HEK293 (cell line): ENCODE measurements around the gene ANAPC16.

Source experiments
- CTCF ChIA-PET: fragments of 350-600 bp; formaldehyde crosslinking; extraction: SDS; loops from one replicate; lab custom pipeline; 2021; ENCODE audit warnings: antibody characterized with exemption; lab: Yijun Ruan, JAX
- POLR2A ChIA-PET: fragments of 300-600 bp; formaldehyde crosslinking; extraction: SDS; loops from one replicate; lab custom pipeline; 2020; ENCODE audit warnings: antibody characterized with exemption, inconsistent platforms; lab: Yijun Ruan, JAX
- H3K27ac ChIP-seq: fragments of 200-500 bp; sonication (Bioruptor generic); 2 replicates; pipeline ENCODE4 v1.5.1; 2014; ENCODE audit warnings: low read depth, low read length, control low read depth, inconsistent platforms; ENCODE audit errors: extremely low read depth
- H3K36me3 ChIP-seq, 2 experiments: fragments of 200-500 bp in 1 of 2; sonication (Bioruptor generic) in 1 of 2; 1 replicate in 1 of 2; 2 replicates in 1 of 2; pipeline ENCODE4 v1.5.1; 2014 to 2017; ENCODE audit warnings: inconsistent platforms in 2 of 2, low read length in 2 of 2; ENCODE audit not compliant: control insufficient read depth in 2 of 2, insufficient read depth in 1 of 2
- H3K4me1 ChIP-seq: fragments of 200-500 bp; sonication (Bioruptor generic); 2 replicates; pipeline ENCODE4 v1.5.1; 2014; ENCODE audit warnings: mild to moderate bottlenecking, low read length, inconsistent platforms; ENCODE audit not compliant: control insufficient read depth, insufficient read depth
- H3K4me3 ChIP-seq: 2 replicates; pipeline ENCODE4 v1.5.1; 2011; ENCODE audit warnings: low read depth, mild to moderate bottlenecking, control low read depth, low read length, moderate library complexity
- H3K9me3 ChIP-seq: fragments of 200-500 bp; sonication (Bioruptor generic); 2 replicates; pipeline ENCODE4 v1.5.1; 2014; ENCODE audit warnings: low read depth, low read length, inconsistent platforms; ENCODE audit not compliant: control insufficient read depth, insufficient read depth
- BCL11A ChIP-seq: fragments of 450-650 bp; formaldehyde crosslinking; IDR thresholded peaks from 2 replicates; pipeline ENCODE4 v1.5.1; 2016; ENCODE audit warnings: low read depth, missing biosample characterization, missing genetic modification characterization
- GFI1B ChIP-seq: fragments of 450-650 bp; formaldehyde crosslinking; IDR thresholded peaks from 2 replicates; pipeline ENCODE4 v1.5.1; 2016; ENCODE audit warnings: missing biosample characterization, missing genetic modification characterization
- GLIS2 ChIP-seq: fragments of 450-650 bp; formaldehyde crosslinking; IDR thresholded peaks from 2 replicates; pipeline ENCODE4 v1.5.1; 2016; ENCODE audit warnings: missing biosample characterization, missing genetic modification characterization
- HOXA7 ChIP-seq: sonication (generic); formaldehyde crosslinking; IDR thresholded peaks from 2 replicates; pipeline ENCODE4 v1.8.1; 2022; ENCODE audit warnings: missing genetic modification reagents, borderline replicate concordance
- HOXD13 ChIP-seq: sonication (generic); formaldehyde crosslinking; IDR thresholded peaks from 2 replicates; pipeline ENCODE4 v1.8.0; 2022; ENCODE audit warnings: missing genetic modification reagents, borderline replicate concordance
- INSM2 ChIP-seq: fragments of 450-650 bp; formaldehyde crosslinking; IDR thresholded peaks from 2 replicates; pipeline ENCODE4 v1.5.1; 2016; ENCODE audit warnings: missing biosample characterization, missing genetic modification characterization
- KLF10 ChIP-seq: fragments of 450-650 bp; IDR thresholded peaks from 2 replicates; pipeline ENCODE4 v1.5.1; 2018; ENCODE audit warnings: missing biosample characterization, mild to moderate bottlenecking, missing genetic modification characterization
- KLF16 ChIP-seq: fragments of 450-650 bp; formaldehyde crosslinking; IDR thresholded peaks from 2 replicates; pipeline ENCODE4 v1.5.1; 2017; ENCODE audit warnings: missing biosample characterization, missing genetic modification characterization
- MYNN ChIP-seq: fragments of 450-650 bp; formaldehyde crosslinking; IDR thresholded peaks from 2 replicates; pipeline ENCODE4 v1.5.1; 2016; ENCODE audit warnings: missing biosample characterization, missing genetic modification characterization, borderline replicate concordance
- OSR2 ChIP-seq: fragments of 450-650 bp; formaldehyde crosslinking; IDR thresholded peaks from 2 replicates; pipeline ENCODE4 v1.5.1; 2016; ENCODE audit warnings: missing biosample characterization, missing genetic modification characterization
- SP3 ChIP-seq: fragments of 450-650 bp; formaldehyde crosslinking; IDR thresholded peaks from 2 replicates; pipeline ENCODE4 v1.5.1; 2016; ENCODE audit warnings: missing biosample characterization, missing genetic modification characterization
- ZFP37 ChIP-seq: fragments of 450-650 bp; formaldehyde crosslinking; IDR thresholded peaks from 2 replicates; pipeline ENCODE4 v1.5.1; 2016; ENCODE audit warnings: missing biosample characterization, missing genetic modification characterization
- ZNF138 ChIP-seq: fragments of 450-650 bp; formaldehyde crosslinking; IDR thresholded peaks from 2 replicates; pipeline ENCODE4 v1.5.1; 2016; ENCODE audit warnings: missing biosample characterization, missing genetic modification characterization, borderline replicate concordance
- ZNF16 ChIP-seq: fragments of 450-650 bp; formaldehyde crosslinking; IDR thresholded peaks from 2 replicates; pipeline ENCODE4 v1.5.1; 2016; ENCODE audit warnings: low read depth, missing biosample characterization, missing genetic modification characterization
- ZNF23 ChIP-seq: fragments of 450-650 bp; formaldehyde crosslinking; IDR thresholded peaks from 2 replicates; pipeline ENCODE4 v1.5.1; 2016; ENCODE audit warnings: missing biosample characterization, missing genetic modification characterization, borderline replicate concordance
- ZNF239 ChIP-seq: fragments of 450-650 bp; formaldehyde crosslinking; IDR thresholded peaks from 2 replicates; pipeline ENCODE4 v1.5.1; 2016; ENCODE audit warnings: missing biosample characterization, missing genetic modification characterization
- ZNF292 ChIP-seq: fragments of 450-650 bp; formaldehyde crosslinking; IDR thresholded peaks from 2 replicates; pipeline ENCODE4 v1.5.1; 2016; ENCODE audit warnings: low read depth, missing biosample characterization, missing genetic modification characterization, borderline replicate concordance
- ZNF324 ChIP-seq: fragments of 450-650 bp; formaldehyde crosslinking; IDR thresholded peaks from 2 replicates; pipeline ENCODE4 v1.5.1; 2016; ENCODE audit warnings: missing biosample characterization, missing genetic modification characterization
- ZNF335 ChIP-seq: fragments of 450-650 bp; formaldehyde crosslinking; conservative IDR thresholded peaks from 2 replicates; pipeline ENCODE4 v1.5.1; 2016; ENCODE audit warnings: missing biosample characterization, missing genetic modification characterization
- ZNF366 ChIP-seq: fragments of 450-650 bp; formaldehyde crosslinking; conservative IDR thresholded peaks from 2 replicates; pipeline ENCODE4 v1.5.1; 2016; ENCODE audit warnings: missing biosample characterization, missing genetic modification characterization
- ZNF37A ChIP-seq: fragments of 450-650 bp; IDR thresholded peaks from 2 replicates; pipeline ENCODE4 v1.5.1; 2018; ENCODE audit warnings: missing biosample characterization, missing genetic modification characterization
- ZNF391 ChIP-seq: fragments of 450-650 bp; formaldehyde crosslinking; IDR thresholded peaks from 2 replicates; pipeline ENCODE4 v1.5.1; 2016; ENCODE audit warnings: low read depth, missing biosample characterization, missing genetic modification characterization, borderline replicate concordance
- ZNF394 ChIP-seq: fragments of 450-650 bp; formaldehyde crosslinking; IDR thresholded peaks from 2 replicates; pipeline ENCODE4 v1.5.1; 2016; ENCODE audit warnings: missing biosample characterization, missing genetic modification characterization, mild to moderate bottlenecking, moderate library complexity, borderline replicate concordance
- ZNF48 ChIP-seq: fragments of 450-650 bp; formaldehyde crosslinking; IDR thresholded peaks from 2 replicates; pipeline ENCODE4 v1.5.1; 2016; ENCODE audit warnings: missing biosample characterization, missing genetic modification characterization
- ZNF561 ChIP-seq: fragments of 450-650 bp; IDR thresholded peaks from 2 replicates; pipeline ENCODE4 v1.5.1; 2018; ENCODE audit warnings: missing biosample characterization, missing genetic modification characterization, borderline replicate concordance
- ZNF707 ChIP-seq: fragments of 450-650 bp; formaldehyde crosslinking; IDR thresholded peaks from 2 replicates; pipeline ENCODE4 v1.5.1; 2016; ENCODE audit warnings: missing biosample characterization, missing genetic modification characterization
- ZNF791 ChIP-seq: fragments of 450-650 bp; formaldehyde crosslinking; IDR thresholded peaks from 2 replicates; pipeline ENCODE4 v1.5.1; 2016; ENCODE audit warnings: missing biosample characterization, missing genetic modification characterization
- ZNF843 ChIP-seq: fragments of 450-650 bp; formaldehyde crosslinking; IDR thresholded peaks from 2 replicates; pipeline ENCODE4 v1.5.1; 2016; ENCODE audit warnings: missing biosample characterization, missing genetic modification characterization
- ZSCAN16 ChIP-seq: fragments of 450-650 bp; formaldehyde crosslinking; IDR thresholded peaks from 2 replicates; pipeline ENCODE4 v1.5.1; 2016; ENCODE audit warnings: missing biosample characterization, missing genetic modification characterization
- ZSCAN23 ChIP-seq: fragments of 450-650 bp; formaldehyde crosslinking; IDR thresholded peaks from 2 replicates; pipeline ENCODE4 v1.5.1; 2016; ENCODE audit warnings: missing biosample characterization, missing genetic modification characterization
- ZXDB ChIP-seq: fragments of 450-650 bp; formaldehyde crosslinking; IDR thresholded peaks from 2 replicates; pipeline ENCODE4 v1.5.1; 2016; ENCODE audit warnings: missing biosample characterization, missing genetic modification characterization
- TF ChIP-seq, protein P1 (sequence below): fragments of 450-650 bp; formaldehyde crosslinking; IDR thresholded peaks from 2 replicates; pipeline ENCODE4 v1.5.1; 2016; ENCODE audit warnings: missing biosample characterization, missing genetic modification characterization, low read depth
- TF ChIP-seq, protein P2 (sequence below): fragments of 450-650 bp; IDR thresholded peaks from 2 replicates; pipeline ENCODE4 v1.5.1; 2018; ENCODE audit warnings: missing biosample characterization, mild to moderate bottlenecking, missing genetic modification characterization

Gene ANAPC16

DNA sequence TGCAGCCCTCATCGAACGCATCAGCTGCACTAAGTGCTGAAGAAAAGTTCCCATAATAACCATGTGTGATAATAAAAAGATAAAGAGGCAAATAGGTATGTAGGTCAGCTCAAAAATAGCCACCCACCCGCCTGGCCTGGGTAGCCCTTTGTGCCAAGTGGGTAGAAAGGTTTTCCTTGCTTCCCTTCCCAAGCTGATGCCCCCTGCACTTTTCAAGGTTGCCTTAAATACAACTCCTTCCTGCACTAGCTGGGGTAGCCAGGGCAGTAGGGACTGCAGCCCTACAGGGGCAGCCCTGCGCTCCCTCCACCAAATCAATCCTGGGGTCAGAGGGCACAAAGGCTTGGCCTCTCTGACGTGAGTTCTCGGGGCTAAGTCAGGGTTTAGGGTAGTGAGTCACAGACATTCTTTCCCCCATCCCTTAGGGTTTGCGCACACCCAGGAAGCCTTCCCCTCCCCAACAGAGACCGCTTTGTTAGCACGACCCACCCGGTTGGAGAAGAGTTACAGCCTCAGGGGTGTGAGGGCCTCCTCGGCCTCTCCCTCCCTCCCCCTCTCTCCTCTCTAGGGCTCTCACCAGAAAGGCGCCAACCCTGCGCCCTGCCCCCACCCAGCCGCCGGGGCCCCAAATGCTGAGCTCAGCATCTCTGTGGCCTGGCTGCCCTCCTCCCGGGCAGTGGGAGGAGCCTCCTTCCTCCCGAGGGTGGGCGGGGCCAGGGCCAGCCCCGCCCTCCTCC is 44.6 kb downstream of the ANAPC16 start (continued):
- TF ChIP-seq MYNN (no peak), ZNF239 (tag by site-specific recombination) (no peak), ZNF707 (no peak), OSR2 (tag by site-specific recombination) (no peak), HOXA7 (CRISPR knock-in tag) (no peak), ZXDB (tag by site-specific recombination) (peak; percentile 90; the same call in 1 of the 2 replicates), GLIS2 (tag by site-specific recombination) (0 out of 2 replicates have a peak, but pooled peaks have one; percentile 73), ZNF292 (tag by site-specific recombination) (no peak), ZSCAN16 (no peak), INSM2 (no peak), GFI1B (tag by site-specific recombination) (no peak), ZNF23 (tag by site-specific recombination) (no peak), KLF16 (tag by site-specific recombination) (peak; percentile 85), SP3 (peak; percentile 95), ZNF37A (no peak), ZNF324 (tag by site-specific recombination) (peak; percentile 87), BCL11A (tag by site-specific recombination) (0 out of 2 replicates have a peak, but pooled peaks have one; percentile 39), HOXD13 (CRISPR knock-in tag) (no peak), ZNF843 (tag by site-specific recombination) (peak; percentile 81), KLF10 (tag by site-specific recombination) (peak; percentile 72), ZNF561 (peak; percentile 100), ZNF391 (tag by site-specific recombination) (no peak; the same call in 1 of the 2 replicates)
- TF ChIP-seq, all 188 proteins: peak for 52

- no peaks in the 10 kb centered on the region for H3K9me3 ChIP-seq
- no peaks in the 10 kb centered on the region for H3K36me3 ChIP-seq
- H3K4me3 ChIP-seq = peak overlapping the region; percentile 56
- CTCF ChIA-PET = interaction anchor here (0.7 to 3.3 kb wide), 6 partner anchors 9 to 29 kb away, joined by 3 to 27 read pairs (median 4); partner anchors contain the start of gene DDIT4
- peaks cover 24% of the 10 kb centered on the region for H3K4me1 ChIP-seq
- peak overlapping the region; percentile 97 for H3K27ac ChIP-seq
- POLR2A ChIA-PET = interaction anchor here (0.5 to 5.8 kb wide), 16 partner anchors 9 to 464 kb away, joined by 3 to 120 read pairs (median 5); partner anchors contain the start of genes ANAPC16, ASCC1 and DDIT4
- TF ChIP-seq ZNF394 (tag by site-specific recombination) = no peak; the same call in 1 of the 2 replicates
- peak; percentile 98 for TF ChIP-seq ZNF366 (tag by site-specific recombination)
- peak; percentile 76 for TF ChIP-seq ZNF335 (tag by site-specific recombination)
- no peak for TF ChIP-seq ZNF48 (tag by site-specific recombination)
- no peak for TF ChIP-seq ZNF138 (tag by site-specific recombination)
- TF ChIP-seq, protein P1, sequence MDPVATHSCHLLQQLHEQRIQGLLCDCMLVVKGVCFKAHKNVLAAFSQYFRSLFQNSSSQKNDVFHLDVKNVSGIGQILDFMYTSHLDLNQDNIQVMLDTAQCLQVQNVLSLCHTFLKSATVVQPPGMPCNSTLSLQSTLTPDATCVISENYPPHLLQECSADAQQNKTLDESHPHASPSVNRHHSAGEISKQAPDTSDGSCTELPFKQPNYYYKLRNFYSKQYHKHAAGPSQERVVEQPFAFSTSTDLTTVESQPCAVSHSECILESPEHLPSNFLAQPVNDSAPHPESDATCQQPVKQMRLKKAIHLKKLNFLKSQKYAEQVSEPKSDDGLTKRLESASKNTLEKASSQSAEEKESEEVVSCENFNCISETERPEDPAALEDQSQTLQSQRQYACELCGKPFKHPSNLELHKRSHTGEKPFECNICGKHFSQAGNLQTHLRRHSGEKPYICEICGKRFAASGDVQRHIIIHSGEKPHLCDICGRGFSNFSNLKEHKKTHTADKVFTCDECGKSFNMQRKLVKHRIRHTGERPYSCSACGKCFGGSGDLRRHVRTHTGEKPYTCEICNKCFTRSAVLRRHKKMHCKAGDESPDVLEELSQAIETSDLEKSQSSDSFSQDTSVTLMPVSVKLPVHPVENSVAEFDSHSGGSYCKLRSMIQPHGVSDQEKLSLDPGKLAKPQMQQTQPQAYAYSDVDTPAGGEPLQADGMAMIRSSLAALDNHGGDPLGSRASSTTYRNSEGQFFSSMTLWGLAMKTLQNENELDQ (tag by site-specific recombination) = no peak
- no peak for TF ChIP-seq ZFP37 (tag by site-specific recombination)
- TF ChIP-seq ZSCAN23 = no peak
- TF ChIP-seq ZNF791 (tag by site-specific recombination) = no peak
- TF ChIP-seq ZNF16 = no peak
- TF ChIP-seq, protein P2, sequence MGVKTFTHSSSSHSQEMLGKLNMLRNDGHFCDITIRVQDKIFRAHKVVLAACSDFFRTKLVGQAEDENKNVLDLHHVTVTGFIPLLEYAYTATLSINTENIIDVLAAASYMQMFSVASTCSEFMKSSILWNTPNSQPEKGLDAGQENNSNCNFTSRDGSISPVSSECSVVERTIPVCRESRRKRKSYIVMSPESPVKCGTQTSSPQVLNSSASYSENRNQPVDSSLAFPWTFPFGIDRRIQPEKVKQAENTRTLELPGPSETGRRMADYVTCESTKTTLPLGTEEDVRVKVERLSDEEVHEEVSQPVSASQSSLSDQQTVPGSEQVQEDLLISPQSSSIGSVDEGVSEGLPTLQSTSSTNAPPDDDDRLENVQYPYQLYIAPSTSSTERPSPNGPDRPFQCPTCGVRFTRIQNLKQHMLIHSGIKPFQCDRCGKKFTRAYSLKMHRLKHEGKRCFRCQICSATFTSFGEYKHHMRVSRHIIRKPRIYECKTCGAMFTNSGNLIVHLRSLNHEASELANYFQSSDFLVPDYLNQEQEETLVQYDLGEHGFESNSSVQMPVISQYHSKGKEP (tag by site-specific recombination) = 0 out of 2 replicates have a peak, but pooled peaks have one; percentile 1
- no peak for TF ChIP-seq ZNF843 (tag by site-specific recombination)
Measured at GRCh38 chr10:72260976-72261783, 45.4 kb downstream of the ANAPC16 start.
